Stimulated activated effector memory CD8-positive, alpha-beta T cell treated with anti-CD3 and anti-CD28 coated beads, Interleukin-12 subunit alpha, Interleukin-12 subunit beta, amount 100 ng/mL, for 72 hours (primary cell): ENCODE data around the gene NETO2.
"Not testable (repeated sequence)": the region's sequence is repeated elsewhere in the genome, so short reads cannot be mapped to it uniquely, and the experiment has no call there.

Experiments
- ATAC-seq: fragments of 150-1000 bp; cut with Tn5 transposase; 2 replicates; pipeline ENCODE4 v1.10.0; 2021
- DNase-seq, 2 donors: peaks; one replicate each; pipeline ENCODE4 v3.0.0; 2021 to 2022; ENCODE audit warnings: low spot score in 2 of 2
- H3K27ac Mint-ChIP-seq: one replicate; pipeline ENCODE4 v1.8.0; 2022; ENCODE audit warnings: mild to moderate bottlenecking, mixed read lengths
- H3K36me3 Mint-ChIP-seq: one replicate; pipeline ENCODE4 v1.8.0; 2022; ENCODE audit warnings: mild to moderate bottlenecking, mixed read lengths
- H3K4me1 Mint-ChIP-seq: one replicate; pipeline ENCODE4 v1.8.0; 2022; ENCODE audit warnings: mixed read lengths
- H3K4me3 Mint-ChIP-seq: one replicate; pipeline ENCODE4 v1.8.0; 2022; ENCODE audit warnings: mild to moderate bottlenecking, mixed read lengths
- H3K9me3 Mint-ChIP-seq: one replicate; pipeline ENCODE4 v1.8.0; 2022; ENCODE audit warnings: mixed read lengths

The NETO2 gene

GRCh38 chr16:47143677-47144558 is at the start of gene NETO2:
Gene NETO2, minus strand, starts transcription at chr16:47143945. Its CDS starts 333 bp downstream, at chr16:47143612.
- peak within 1 kb of the TSS; percentile 79 for H3K4me3 Mint-ChIP-seq
- peaks cover 7% of the 10 kb centered on the region for H3K36me3 Mint-ChIP-seq
- H3K4me1 Mint-ChIP-seq: peaks cover 26% of the 10 kb centered on the region
- peak; percentile 80 for ATAC-seq
- peak; percentile 50 to 77 for DNase-seq
- no peaks in the 10 kb centered on the region for H3K9me3 Mint-ChIP-seq
- H3K27ac Mint-ChIP-seq: no peak within 1 kb of the TSS

- H3K4me3 Mint-ChIP-seq: no peak overlapping the region
- H3K27ac Mint-ChIP-seq: no peak overlapping the region
- no peaks in the 10 kb centered on the region for H3K36me3 Mint-ChIP-seq
- no peaks in the 10 kb centered on the region for H3K9me3 Mint-ChIP-seq
- no peak for DNase-seq
- no peaks in the 10 kb centered on the region for H3K4me1 Mint-ChIP-seq
- no peak for ATAC-seq
Observed at GRCh38 chr16:47182318-47182717, 38.6 kb upstream of the NETO2 start.

- H3K4me1 Mint-ChIP-seq, ATAC-seq, H3K4me3 Mint-ChIP-seq, H3K36me3 Mint-ChIP-seq, H3K9me3 Mint-ChIP-seq, H3K27ac Mint-ChIP-seq, DNase-seq: not testable (repeated sequence)
Observed at GRCh38 chr16:47181066-47181465, 37.3 kb upstream of the NETO2 start.

- Mint-ChIP-seq H3K27ac (no peak overlapping the region), H3K9me3 (no peaks in the 10 kb centered on the region), H3K4me1 (no peaks in the 10 kb centered on the region), H3K4me3 (no peak overlapping the region), H3K36me3 (no peaks in the 10 kb centered on the region)
- ATAC-seq: no peak
- no peak for DNase-seq
Observed at GRCh38 chr16:47180073-47180472, 36.3 kb upstream of the NETO2 start.

- DNase-seq (no peak), ATAC-seq (no peak)
- H3K4me1 Mint-ChIP-seq: no peaks in the 10 kb centered on the region
- no peak overlapping the region for H3K27ac Mint-ChIP-seq
- H3K36me3 Mint-ChIP-seq: no peaks in the 10 kb centered on the region
- H3K4me3 Mint-ChIP-seq: no peak overlapping the region
- H3K9me3 Mint-ChIP-seq: no peaks in the 10 kb centered on the region
Observed at GRCh38 chr16:47175152-47175551, 31.4 kb upstream of the NETO2 start.

- DNase-seq (no peak), ATAC-seq (no peak)
- Mint-ChIP-seq H3K4me3 (no peak overlapping the region), H3K36me3 (peaks cover 6% of the 10 kb centered on the region), H3K4me1 (no peaks in the 10 kb centered on the region), H3K27ac (no peak overlapping the region), H3K9me3 (no peaks in the 10 kb centered on the region)
Observed at GRCh38 chr16:47162670-47163420, 19.1 kb upstream of the NETO2 start.

GRCh38 chr16:47161464-47161863 is 17.7 kb upstream of the NETO2 start:
- H3K27ac Mint-ChIP-seq: no peak overlapping the region
- H3K36me3 Mint-ChIP-seq: peaks cover 6% of the 10 kb centered on the region
- no peaks in the 10 kb centered on the region for H3K4me1 Mint-ChIP-seq
- ATAC-seq (no peak), DNase-seq (no peak)
- H3K9me3 Mint-ChIP-seq: no peaks in the 10 kb centered on the region
- H3K4me3 Mint-ChIP-seq: no peak overlapping the region

- DNase-seq (no peak), ATAC-seq (no peak)
- no peaks in the 10 kb centered on the region for H3K9me3 Mint-ChIP-seq
- no peak overlapping the region for H3K4me3 Mint-ChIP-seq
- H3K36me3 Mint-ChIP-seq: peaks cover 6% of the 10 kb centered on the region
- H3K27ac Mint-ChIP-seq: no peak overlapping the region
- no peaks in the 10 kb centered on the region for H3K4me1 Mint-ChIP-seq
Observed at GRCh38 chr16:47160422-47160821, 16.7 kb upstream of the NETO2 start.

- Mint-ChIP-seq H3K4me3 (no peak overlapping the region), H3K27ac (no peak overlapping the region), H3K36me3 (peaks cover 6% of the 10 kb centered on the region), H3K4me1 (no peaks in the 10 kb centered on the region), H3K9me3 (no peaks in the 10 kb centered on the region)
- DNase-seq (no peak), ATAC-seq (no peak)
Observed at GRCh38 chr16:47158992-47159391, 15.2 kb upstream of the NETO2 start.

GRCh38 chr16:47156680-47157215 is 13.0 kb upstream of the NETO2 start:
- Mint-ChIP-seq H3K4me3 (no peak overlapping the region), H3K9me3 (no peaks in the 10 kb centered on the region), H3K27ac (no peak overlapping the region), H3K4me1 (no peaks in the 10 kb centered on the region), H3K36me3 (peaks cover 11% of the 10 kb centered on the region)
- DNase-seq (no peak), ATAC-seq (no peak)

- not testable (repeated sequence) for H3K27ac Mint-ChIP-seq, H3K4me3 Mint-ChIP-seq, H3K4me1 Mint-ChIP-seq, DNase-seq, H3K36me3 Mint-ChIP-seq, H3K9me3 Mint-ChIP-seq, ATAC-seq
Observed at GRCh38 chr16:47152501-47152900, 8.8 kb upstream of the NETO2 start.

- no peak overlapping the region for H3K27ac Mint-ChIP-seq
Observed at GRCh38 chr16:47150067-47150466, 6.3 kb upstream of the NETO2 start.

GRCh38 chr16:47144559-47144877 is 773 bp upstream of the NETO2 start:
- DNase-seq (no peak), ATAC-seq (no peak)
- Mint-ChIP-seq H3K4me1 (peaks cover 20% of the 10 kb centered on the region), H3K36me3 (peaks cover 7% of the 10 kb centered on the region), H3K27ac (no peak overlapping the region), H3K4me3 (peak overlapping the region; percentile 71), H3K9me3 (no peaks in the 10 kb centered on the region)

More at GRCh38 chr16:47150067-47150466, 6.3 kb upstream of the NETO2 start:
- ATAC-seq: no peak
- H3K36me3 Mint-ChIP-seq: peaks cover 6% of the 10 kb centered on the region
- no peak overlapping the region for H3K4me3 Mint-ChIP-seq
- H3K4me1 Mint-ChIP-seq: peaks cover 6% of the 10 kb centered on the region
- no peak for DNase-seq
- no peaks in the 10 kb centered on the region for H3K9me3 Mint-ChIP-seq

- DNase-seq (peak; percentile 77 to 88), ATAC-seq (peak; percentile 87)
- Mint-ChIP-seq H3K27ac (no peak overlapping the region), H3K36me3 (peaks cover 7% of the 10 kb centered on the region), H3K4me3 (peak overlapping the region; percentile 79), H3K9me3 (no peaks in the 10 kb centered on the region), H3K4me1 (peaks cover 35% of the 10 kb centered on the region)
Observed at GRCh38 chr16:47142821-47143676, 696 bp downstream of the NETO2 start.

- Mint-ChIP-seq H3K4me1 (peaks cover 40% of the 10 kb centered on the region), H3K9me3 (no peaks in the 10 kb centered on the region), H3K4me3 (peak overlapping the region; percentile 79), H3K36me3 (peaks cover 7% of the 10 kb centered on the region), H3K27ac (no peak overlapping the region)
- ATAC-seq (no peak), DNase-seq (no peak)
Observed at GRCh38 chr16:47142486-47142820, 1.3 kb downstream of the NETO2 start.
